Mucosa of rectum (tissue), 2 donors: ENCODE measurements around the gene RAB15.

Experiments used
- H3K27ac ChIP-seq, 2 donors: one replicate each; pipeline ENCODE4 v1.7.0; 2013; ENCODE audit warnings: inconsistent platforms in 2 of 2, low read depth in 2 of 2, low read length in 2 of 2
- H3K27me3 ChIP-seq, 2 donors: one replicate each; pipeline ENCODE4 v1.7.0; 2013; ENCODE audit warnings: low read length in 2 of 2; ENCODE audit not compliant: control insufficient read depth in 2 of 2, insufficient read depth in 2 of 2
- H3K36me3 ChIP-seq, 2 donors: one replicate each; pipeline ENCODE4 v1.7.0; 2013; ENCODE audit warnings: low read length in 2 of 2; ENCODE audit not compliant: control insufficient read depth in 2 of 2, insufficient read depth in 2 of 2
- H3K4me1 ChIP-seq, 2 donors: one replicate each; pipeline ENCODE4 v1.7.0; 2013; ENCODE audit warnings: low read length in 2 of 2, mild to moderate bottlenecking in 1 of 2; ENCODE audit not compliant: control insufficient read depth in 2 of 2, insufficient read depth in 2 of 2
- H3K4me3 ChIP-seq, 2 donors: one replicate each; pipeline ENCODE4 v1.7.0; 2013; ENCODE audit warnings: low read length in 2 of 2
- H3K9ac ChIP-seq, 2 donors: one replicate each; pipeline ENCODE4 v1.7.0; 2013; ENCODE audit warnings: low read length in 2 of 2, low read depth in 1 of 2, mild to moderate bottlenecking in 1 of 2
- H3K9me3 ChIP-seq, 2 donors: one replicate each; pipeline ENCODE4 v1.7.0; 2013; ENCODE audit warnings: low read length in 2 of 2; ENCODE audit not compliant: control insufficient read depth in 2 of 2
- donor health status: healthy.
- donor health status: Normal muscosa, but diverticular disease.

RAB15 gene

GRCh38 chr14:65002586-65003210 is 30.6 kb upstream of the RAB15 start:
- Histone ChIP-seq H3K36me3 (peaks cover 4 to 6% of the 10 kb centered on the region in 2 donors), H3K9ac (no peak overlapping the region), H3K27ac (no peak overlapping the region), H3K27me3 (no peaks in the 10 kb centered on the region), H3K4me1 (no peaks in the 10 kb centered on the region), H3K9me3 (no peaks in the 10 kb centered on the region), H3K4me3 (no peak overlapping the region)

- Histone ChIP-seq H3K4me3 (no peak overlapping the region), H3K27ac (no peak overlapping the region), H3K4me1 (no peaks in the 10 kb centered on the region), H3K27me3 (no peaks in the 10 kb centered on the region), H3K9ac (no peak overlapping the region), H3K36me3 (peaks cover 4 to 6% of the 10 kb centered on the region in 2 donors), H3K9me3 (no peaks in the 10 kb centered on the region)
Measured at GRCh38 chr14:65001723-65002122, 29.6 kb upstream of the RAB15 start.

GRCh38 chr14:65000898-65001591 is 28.9 kb upstream of the RAB15 start:
- Histone ChIP-seq H3K9ac (no peak overlapping the region), H3K4me1 (no peaks in the 10 kb centered on the region), H3K27ac (no peak overlapping the region), H3K27me3 (no peaks in the 10 kb centered on the region), H3K36me3 (peaks cover 2 to 6% of the 10 kb centered on the region in 2 donors), H3K4me3 (no peak overlapping the region), H3K9me3 (no peaks in the 10 kb centered on the region)

GRCh38 chr14:64998455-64998931 is 26.4 kb upstream of the RAB15 start:
- H3K9ac ChIP-seq = no peak overlapping the region
- H3K27me3 ChIP-seq = no peaks in the 10 kb centered on the region
- H3K4me3 ChIP-seq = no peak overlapping the region
- no peak overlapping the region for H3K27ac ChIP-seq
- H3K9me3 ChIP-seq = no peaks in the 10 kb centered on the region
- H3K4me1 ChIP-seq = no peaks in the 10 kb centered on the region
- no peaks in the 10 kb centered on the region for H3K36me3 ChIP-seq

- peaks cover 0 to 2% of the 10 kb centered on the region in 2 donors for H3K4me1 ChIP-seq
- H3K9ac ChIP-seq = no peak overlapping the region
- no peak overlapping the region for H3K27ac ChIP-seq
- H3K36me3 ChIP-seq = no peaks in the 10 kb centered on the region
- no peaks in the 10 kb centered on the region for H3K27me3 ChIP-seq
- H3K9me3 ChIP-seq = no peaks in the 10 kb centered on the region
- H3K4me3 ChIP-seq = no peak overlapping the region
Measured at GRCh38 chr14:64997108-64997794, 25.1 kb upstream of the RAB15 start.

GRCh38 chr14:64995291-64995690 is 23.2 kb upstream of the RAB15 start:
- H3K4me3 ChIP-seq = no peak overlapping the region
- peaks cover 0 to 2% of the 10 kb centered on the region in 2 donors for H3K4me1 ChIP-seq
- no peak overlapping the region for H3K9ac ChIP-seq
- H3K9me3 ChIP-seq = no peaks in the 10 kb centered on the region
- no peak overlapping the region for H3K27ac ChIP-seq
- no peaks in the 10 kb centered on the region for H3K36me3 ChIP-seq
- no peaks in the 10 kb centered on the region for H3K27me3 ChIP-seq

- Histone ChIP-seq H3K27me3 (no peaks in the 10 kb centered on the region), H3K27ac (no peak overlapping the region), H3K4me1 (peaks cover 0 to 2% of the 10 kb centered on the region in 2 donors), H3K36me3 (no peaks in the 10 kb centered on the region), H3K9ac (peak overlapping the region in 1 of 2 donors; percentile 14), H3K9me3 (no peaks in the 10 kb centered on the region), H3K4me3 (no peak overlapping the region)
Measured at GRCh38 chr14:64994540-64994939, 22.4 kb upstream of the RAB15 start.

- Histone ChIP-seq H3K27me3 (no peaks in the 10 kb centered on the region), H3K36me3 (no peaks in the 10 kb centered on the region), H3K9me3 (no peaks in the 10 kb centered on the region), H3K4me1 (peaks cover 0 to 2% of the 10 kb centered on the region in 2 donors), H3K27ac (no peak overlapping the region), H3K4me3 (no peak overlapping the region), H3K9ac (no peak overlapping the region)
Measured at GRCh38 chr14:64993266-64993930, 21.3 kb upstream of the RAB15 start.

- no peak overlapping the region for H3K27ac ChIP-seq
- no peaks in the 10 kb centered on the region for H3K9me3 ChIP-seq
- H3K4me3 ChIP-seq = no peak overlapping the region
- H3K36me3 ChIP-seq = no peaks in the 10 kb centered on the region
- no peaks in the 10 kb centered on the region for H3K27me3 ChIP-seq
- H3K4me1 ChIP-seq = peaks cover 0 to 6% of the 10 kb centered on the region in 2 donors
- H3K9ac ChIP-seq = no peak overlapping the region
Measured at GRCh38 chr14:64992328-64992885, 20.3 kb upstream of the RAB15 start.
